HEK293 (cell line): ENCODE measurements around the gene GNA12.

Experiments
- CTCF ChIA-PET: fragments of 350-600 bp; formaldehyde crosslinking; extraction: SDS; loops from one replicate; lab custom pipeline; 2021; ENCODE audit warnings: antibody characterized with exemption; lab: Yijun Ruan, JAX
- POLR2A ChIA-PET: fragments of 300-600 bp; formaldehyde crosslinking; extraction: SDS; loops from one replicate; lab custom pipeline; 2020; ENCODE audit warnings: antibody characterized with exemption, inconsistent platforms; lab: Yijun Ruan, JAX
- H3K27ac ChIP-seq: fragments of 200-500 bp; sonication (Bioruptor generic); 2 replicates; pipeline ENCODE4 v1.5.1; 2014; ENCODE audit warnings: low read depth, low read length, control low read depth, inconsistent platforms; ENCODE audit errors: extremely low read depth
- H3K36me3 ChIP-seq, 2 experiments: fragments of 200-500 bp in 1 of 2; sonication (Bioruptor generic) in 1 of 2; 1 replicate in 1 of 2; 2 replicates in 1 of 2; pipeline ENCODE4 v1.5.1; 2014 to 2017; ENCODE audit warnings: inconsistent platforms in 2 of 2, low read length in 2 of 2; ENCODE audit not compliant: control insufficient read depth in 2 of 2, insufficient read depth in 1 of 2
- H3K4me1 ChIP-seq: fragments of 200-500 bp; sonication (Bioruptor generic); 2 replicates; pipeline ENCODE4 v1.5.1; 2014; ENCODE audit warnings: mild to moderate bottlenecking, low read length, inconsistent platforms; ENCODE audit not compliant: control insufficient read depth, insufficient read depth
- H3K4me3 ChIP-seq: 2 replicates; pipeline ENCODE4 v1.5.1; 2011; ENCODE audit warnings: low read depth, mild to moderate bottlenecking, control low read depth, low read length, moderate library complexity
- H3K9me3 ChIP-seq: fragments of 200-500 bp; sonication (Bioruptor generic); 2 replicates; pipeline ENCODE4 v1.5.1; 2014; ENCODE audit warnings: low read depth, low read length, inconsistent platforms; ENCODE audit not compliant: control insufficient read depth, insufficient read depth
- ELK4 ChIP-seq: IDR thresholded peaks from 2 replicates; pipeline ENCODE4 v1.6.1; 2011; ENCODE audit warnings: mild to moderate bottlenecking, low read depth, low read length, borderline replicate concordance
- GLIS1 ChIP-seq: fragments of 450-650 bp; formaldehyde crosslinking; IDR thresholded peaks from 2 replicates; pipeline ENCODE4 v1.5.1; 2016; ENCODE audit warnings: missing biosample characterization, missing genetic modification characterization
- GLIS2 ChIP-seq: fragments of 450-650 bp; formaldehyde crosslinking; IDR thresholded peaks from 2 replicates; pipeline ENCODE4 v1.5.1; 2016; ENCODE audit warnings: missing biosample characterization, missing genetic modification characterization
- HIC1 ChIP-seq: fragments of 450-650 bp; formaldehyde crosslinking; IDR thresholded peaks from 2 replicates; pipeline ENCODE4 v1.5.1; 2016; ENCODE audit warnings: missing biosample characterization, missing genetic modification characterization
- INSM2 ChIP-seq: fragments of 450-650 bp; formaldehyde crosslinking; IDR thresholded peaks from 2 replicates; pipeline ENCODE4 v1.5.1; 2016; ENCODE audit warnings: missing biosample characterization, missing genetic modification characterization
- PRDM4 ChIP-seq: fragments of 450-650 bp; formaldehyde crosslinking; IDR thresholded peaks from 2 replicates; pipeline ENCODE4 v1.5.1; 2017; ENCODE audit warnings: missing biosample characterization, missing genetic modification characterization
- RBAK ChIP-seq: fragments of 450-650 bp; formaldehyde crosslinking; IDR thresholded peaks from 2 replicates; pipeline ENCODE4 v1.5.1; 2016; ENCODE audit warnings: missing biosample characterization, missing genetic modification characterization
- REPIN1 ChIP-seq: fragments of 450-650 bp; formaldehyde crosslinking; IDR thresholded peaks from 2 replicates; pipeline ENCODE4 v1.5.1; 2017; ENCODE audit warnings: missing biosample characterization, missing genetic modification characterization, low read depth
- WT1 ChIP-seq: fragments of 450-650 bp; formaldehyde crosslinking; IDR thresholded peaks from 2 replicates; pipeline ENCODE4 v1.5.1; 2016; ENCODE audit warnings: missing biosample characterization, missing genetic modification characterization
- ZBTB17 ChIP-seq: fragments of 450-650 bp; formaldehyde crosslinking; IDR thresholded peaks from 2 replicates; pipeline ENCODE4 v1.5.1; 2016; ENCODE audit warnings: missing biosample characterization, missing genetic modification characterization
- ZFHX2 ChIP-seq: fragments of 450-650 bp; formaldehyde crosslinking; conservative IDR thresholded peaks from 2 replicates; pipeline ENCODE4 v1.5.1; 2016; ENCODE audit warnings: missing biosample characterization, missing genetic modification characterization
- ZNF169 ChIP-seq: fragments of 450-650 bp; formaldehyde crosslinking; IDR thresholded peaks from 2 replicates; pipeline ENCODE4 v1.5.1; 2016; ENCODE audit warnings: missing biosample characterization, missing genetic modification characterization
- ZNF239 ChIP-seq: fragments of 450-650 bp; formaldehyde crosslinking; IDR thresholded peaks from 2 replicates; pipeline ENCODE4 v1.5.1; 2016; ENCODE audit warnings: missing biosample characterization, missing genetic modification characterization
- ZNF280C ChIP-seq: fragments of 450-650 bp; formaldehyde crosslinking; IDR thresholded peaks from 2 replicates; pipeline ENCODE4 v1.5.1; 2016; ENCODE audit warnings: missing biosample characterization, missing genetic modification characterization
- ZNF354C ChIP-seq: fragments of 450-650 bp; formaldehyde crosslinking; IDR thresholded peaks from 2 replicates; pipeline ENCODE4 v1.5.1; 2016; ENCODE audit warnings: missing biosample characterization, missing genetic modification characterization, low read depth, borderline replicate concordance
- ZNF366 ChIP-seq: fragments of 450-650 bp; formaldehyde crosslinking; conservative IDR thresholded peaks from 2 replicates; pipeline ENCODE4 v1.5.1; 2016; ENCODE audit warnings: missing biosample characterization, missing genetic modification characterization
- ZNF423 ChIP-seq: fragments of 450-650 bp; formaldehyde crosslinking; IDR thresholded peaks from 2 replicates; pipeline ENCODE4 v1.5.1; 2016; ENCODE audit warnings: missing biosample characterization, missing genetic modification characterization
- ZNF544 ChIP-seq: fragments of 450-650 bp; formaldehyde crosslinking; IDR thresholded peaks from 2 replicates; pipeline ENCODE4 v1.5.0; 2017; ENCODE audit warnings: missing biosample characterization, missing genetic modification characterization
- ZNF555 ChIP-seq: fragments of 450-650 bp; formaldehyde crosslinking; conservative IDR thresholded peaks from 2 replicates; pipeline ENCODE4 v1.5.1; 2017; ENCODE audit warnings: missing biosample characterization, mild to moderate bottlenecking, missing genetic modification characterization, inconsistent platforms
- ZNF585B ChIP-seq: fragments of 450-650 bp; formaldehyde crosslinking; IDR thresholded peaks from 2 replicates; pipeline ENCODE4 v1.5.1; 2016; ENCODE audit warnings: missing biosample characterization, missing genetic modification characterization
- ZNF621 ChIP-seq: fragments of 450-650 bp; formaldehyde crosslinking; IDR thresholded peaks from 2 replicates; pipeline ENCODE4 v1.5.1; 2017; ENCODE audit warnings: missing biosample characterization, missing genetic modification characterization
- ZNF658 ChIP-seq: fragments of 450-650 bp; formaldehyde crosslinking; IDR thresholded peaks from 2 replicates; pipeline ENCODE4; 2016; ENCODE audit warnings: missing biosample characterization, missing genetic modification characterization
- ZNF76 ChIP-seq: fragments of 450-650 bp; formaldehyde crosslinking; IDR thresholded peaks from 2 replicates; pipeline ENCODE4; 2016; ENCODE audit warnings: low read depth, missing biosample characterization, missing genetic modification characterization, borderline replicate concordance
- ZNF785 ChIP-seq: fragments of 450-650 bp; formaldehyde crosslinking; IDR thresholded peaks from 2 replicates; pipeline ENCODE4 v1.5.1; 2016; ENCODE audit warnings: missing biosample characterization, missing genetic modification characterization
- ZSCAN4 ChIP-seq: fragments of 450-650 bp; formaldehyde crosslinking; IDR thresholded peaks from 2 replicates; pipeline ENCODE4 v1.5.1; 2017; ENCODE audit warnings: missing biosample characterization, missing genetic modification characterization
- ZXDB ChIP-seq: fragments of 450-650 bp; formaldehyde crosslinking; IDR thresholded peaks from 2 replicates; pipeline ENCODE4 v1.5.1; 2016; ENCODE audit warnings: missing biosample characterization, missing genetic modification characterization

The GNA12 gene

GRCh38 chr7:2717293-2718261 lies 126.5 kb downstream of the GNA12 start:
- no peaks in the 10 kb centered on the region for H3K36me3 ChIP-seq
- H3K4me1 ChIP-seq: peaks cover 3% of the 10 kb centered on the region; the same call in 1 of the 2 replicates
- peak overlapping the region; percentile 26; the same call in 1 of the 2 replicates for H3K27ac ChIP-seq
- ChIA-PET POLR2A (interaction anchor here (0.6 kb wide), 1 partner anchor 129 kb away, joined by 6 read pairs; no protein-coding TSS in a partner anchor), CTCF (interaction anchor here (0.6 to 1.9 kb wide), 6 partner anchors 7 to 1138 kb away, joined by 3 to 12 read pairs (median 4); no protein-coding TSS in a partner anchor)
- no peak overlapping the region for H3K4me3 ChIP-seq
- H3K9me3 ChIP-seq: no peaks in the 10 kb centered on the region
- TF ChIP-seq INSM2 (no peak), PRDM4 (tag by site-specific recombination) (peak; percentile 77), ZNF621 (no peak), ZXDB (tag by site-specific recombination) (no peak), ZNF354C (no peak), GLIS1 (tag by site-specific recombination) (peak; percentile 79), ZNF423 (tag by site-specific recombination) (0 out of 2 replicates have a peak, but pooled peaks have one; percentile 43), ZNF785 (tag by site-specific recombination) (no peak), ZFHX2 (tag by site-specific recombination) (no peak), ZSCAN4 (tag by site-specific recombination) (no peak), ZNF658 (tag by site-specific recombination) (no peak), ZNF239 (tag by site-specific recombination) (no peak), ELK4 (no peak), HIC1 (no peak), GLIS2 (no peak), ZNF366 (no peak), REPIN1 (no peak), ZNF76 (no peak), ZNF169 (tag by site-specific recombination) (no peak), ZNF555 (no peak), ZNF280C (tag by site-specific recombination) (no peak), RBAK (tag by site-specific recombination) (no peak), ZNF544 (tag by site-specific recombination) (no peak), WT1 (no peak), ZNF585B (tag by site-specific recombination) (no peak), ZBTB17 (peak; percentile 61)
